GM23338 (cell line): Measurements from ENCODE around the gene FAM13A. TPM values are rescaled to one million over a fixed set of nuclear protein-coding genes. Genes with fewer than 3 reads are reported as not detected.

Source experiments
- STAT1 ChIP-seq: IDR thresholded peaks from one replicate; pipeline ENCODE4 v1.6.1; 2016; ENCODE audit warnings: antibody characterized with exemption; ENCODE audit not compliant: unreplicated experiment
- ZNF114 ChIP-seq: fragments of 250-450 bp; sonication (Bioruptor Pico); IDR thresholded peaks from 2 replicates; pipeline ENCODE4 v1.5.0; 2020; ENCODE audit warnings: mild to moderate bottlenecking, moderate library complexity
- polyA plus RNA-seq: library from polyadenylated mRNA; unstranded; fragments of >200 nt; fragmentation: Nextera tagmentation; extraction: Ambion mirVana; gene quantifications from 2 replicates; pipeline ENCODE4 v1.2.1, GENCODE V29; 2016
- small RNA-seq: library from RNA; depleted of rRNA; stranded (forward); fragments of <200 nt; gene quantifications from one replicate; pipeline ENCODE3, GENCODE V24; 2014; ENCODE audit warnings: low replicate concordance
- total RNA-seq: library from RNA; depleted of rRNA; stranded (reverse); fragments of >200 nt; shearing (Covaris generic); gene quantifications from 2 replicates; pipeline ENCODE4 v1.2.3, GENCODE V29; 2014; rRNA removed

The FAM13A gene
- total and polyA plus RNA-seq, 2 experiments from 2014 or later, result 13.9 to 28.4 TPM

DNA sequence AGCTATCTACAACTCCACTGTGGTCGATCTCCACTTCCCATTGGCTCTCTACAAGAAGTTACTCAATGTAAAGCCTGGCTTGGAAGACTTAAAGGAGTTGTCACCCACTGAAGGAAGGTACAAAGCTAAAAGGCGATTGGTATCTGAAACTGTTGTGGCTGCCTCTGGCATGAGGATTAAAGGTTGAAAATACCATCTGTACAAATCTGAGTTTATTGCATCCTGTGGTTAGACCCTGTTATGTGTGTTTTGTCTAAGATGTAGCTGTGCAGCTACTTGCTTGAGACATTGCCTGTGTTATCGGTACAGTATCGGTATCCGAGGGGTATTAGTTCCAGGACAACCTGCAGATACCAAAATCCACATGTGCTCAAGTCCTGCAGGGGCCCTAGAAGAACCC lies 375.8 kb downstream of the FAM13A start (continued):
- TF ChIP-seq ZNF114 (CRISPR knock-in tag) (no peak), STAT1 (no peak)

Small RNAs within 50 kb of the gene (small RNA-seq; reads per million reads assigned to genes)
- gene RF02115 (not detected), gene RNU6-33P (0.30 reads per million, percentile 12 among the genes with 10 or more reads in this experiment)

Other genes starting within 250 kb of the FAM13A start
- 6.7 and 8.7 TPM in 2 replicates for gene TIGD2, start 54.3 kb upstream of the FAM13A start, total RNA-seq
- gene TIGD2, start 54.3 kb upstream of the FAM13A start, polyA plus RNA-seq, result 1.8 and 2.1 TPM in 2 replicates